AG09319 (cell line): ENCODE results near the gene PDE8B.

ENCODE experiments used
- DNase-seq: peaks from one replicate; pipeline ENCODE4 v3.0.0-alpha.2; 2010; ENCODE audit warnings: low read depth; ENCODE audit errors: extremely low read depth
- CTCF ChIP-seq: IDR thresholded peaks from 2 replicates; pipeline ENCODE4 v1.5.1; 2011; ENCODE audit warnings: low read depth, mild to moderate bottlenecking, inconsistent platforms, low read length, moderate library complexity

Gene PDE8B

GRCh38 chr5:77267496-77267895, 57.0 kb downstream of the PDE8B start:
- no peak for TF ChIP-seq CTCF
- DNase-seq: no peak

GRCh38 chr5:77272206-77272605, 61.7 kb downstream of the PDE8B start:
- DNase-seq: peak; percentile 19
- TF ChIP-seq CTCF: no peak

- TF ChIP-seq CTCF: no peak
- no peak for DNase-seq
Measured at GRCh38 chr5:77277759-77278158, 67.3 kb downstream of the PDE8B start.

GRCh38 chr5:77280036-77280435, 69.6 kb downstream of the PDE8B start:
- DNase-seq: no peak
- TF ChIP-seq CTCF: no peak

GRCh38 chr5:77281969-77282336, 71.5 kb downstream of the PDE8B start:
- no peak for TF ChIP-seq CTCF
- no peak for DNase-seq

- peak; percentile 61 for TF ChIP-seq CTCF
- DNase-seq: peak; percentile 67
Measured at GRCh38 chr5:77282337-77283027, 72.0 kb downstream of the PDE8B start.

- no peak for DNase-seq
- no peak for TF ChIP-seq CTCF
Measured at GRCh38 chr5:77285251-77285841, 74.9 kb downstream of the PDE8B start.
